NOMO-1 (cell line): ENCODE results near the gene CEP44.
"Not testable (repeated sequence)": the region's sequence is repeated elsewhere in the genome, so short reads cannot be mapped to it uniquely, and the experiment has no call there.

Experiments
- DNase-seq, 2 experiments: peaks; one replicate each; lab custom pipeline; 2025; ENCODE audit not compliant: unreplicated experiment in 2 of 2; lab: John Stamatoyannopoulos, UW

CEP44 gene

DNA sequence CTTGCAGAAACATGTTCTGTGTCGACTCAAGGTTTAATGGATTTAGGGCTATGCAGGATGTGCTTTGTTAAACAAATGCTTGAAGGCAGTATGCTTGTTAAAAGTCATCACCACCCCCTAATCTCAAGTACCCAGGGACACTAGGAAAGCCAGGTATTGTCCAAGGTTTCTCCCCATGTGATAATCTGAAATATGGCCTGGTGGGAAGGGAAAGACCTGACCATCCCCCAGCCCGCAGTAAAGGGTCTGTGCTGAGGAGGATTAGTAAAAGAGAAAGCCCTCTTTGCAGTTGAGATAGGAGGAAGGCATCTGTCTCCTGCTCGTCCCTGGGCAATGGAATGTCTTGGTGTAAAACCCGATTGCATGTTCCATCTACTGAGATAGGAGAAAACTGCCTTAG lies 96.5 kb downstream of the CEP44 start:
- DNase-seq, result not testable (repeated sequence)

GRCh38 chr4:174380699-174381439 lies 97.2 kb downstream of the CEP44 start:
- no peak for DNase-seq

DNA sequence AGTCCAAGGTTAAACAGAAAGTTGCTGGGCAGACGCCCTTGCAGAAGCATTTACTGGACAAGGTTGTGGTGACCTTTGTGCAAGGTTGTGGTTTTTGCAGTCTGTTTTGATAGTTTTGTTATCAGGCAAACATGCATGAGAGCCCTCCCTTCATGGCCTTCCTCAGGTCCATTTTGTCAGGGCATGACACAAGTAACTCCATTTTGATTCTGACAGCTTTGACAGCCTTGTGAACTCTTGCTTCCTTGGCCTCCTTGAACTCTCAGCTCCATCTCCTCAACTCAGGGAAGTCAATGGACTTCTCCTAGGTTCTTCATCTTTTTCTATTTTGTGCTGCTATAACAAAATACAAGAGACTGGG lies 97.7 kb downstream of the CEP44 start:
- no peak for DNase-seq
